HG03045 (cell line): ENCODE measurements around the gene XPO1.
"Not testable (repeated sequence)": the region's sequence is repeated elsewhere in the genome, so short reads cannot be mapped to it uniquely, and the experiment has no call there.

Source experiments
- ATAC-seq: cut with Tn5 transposase; IDR thresholded peaks from one replicate; pipeline ENCODE4 v1.9.1; 2021; ENCODE audit warnings: mild to moderate bottlenecking, moderate library complexity; ENCODE audit not compliant: unreplicated experiment

The XPO1 gene, protein sequence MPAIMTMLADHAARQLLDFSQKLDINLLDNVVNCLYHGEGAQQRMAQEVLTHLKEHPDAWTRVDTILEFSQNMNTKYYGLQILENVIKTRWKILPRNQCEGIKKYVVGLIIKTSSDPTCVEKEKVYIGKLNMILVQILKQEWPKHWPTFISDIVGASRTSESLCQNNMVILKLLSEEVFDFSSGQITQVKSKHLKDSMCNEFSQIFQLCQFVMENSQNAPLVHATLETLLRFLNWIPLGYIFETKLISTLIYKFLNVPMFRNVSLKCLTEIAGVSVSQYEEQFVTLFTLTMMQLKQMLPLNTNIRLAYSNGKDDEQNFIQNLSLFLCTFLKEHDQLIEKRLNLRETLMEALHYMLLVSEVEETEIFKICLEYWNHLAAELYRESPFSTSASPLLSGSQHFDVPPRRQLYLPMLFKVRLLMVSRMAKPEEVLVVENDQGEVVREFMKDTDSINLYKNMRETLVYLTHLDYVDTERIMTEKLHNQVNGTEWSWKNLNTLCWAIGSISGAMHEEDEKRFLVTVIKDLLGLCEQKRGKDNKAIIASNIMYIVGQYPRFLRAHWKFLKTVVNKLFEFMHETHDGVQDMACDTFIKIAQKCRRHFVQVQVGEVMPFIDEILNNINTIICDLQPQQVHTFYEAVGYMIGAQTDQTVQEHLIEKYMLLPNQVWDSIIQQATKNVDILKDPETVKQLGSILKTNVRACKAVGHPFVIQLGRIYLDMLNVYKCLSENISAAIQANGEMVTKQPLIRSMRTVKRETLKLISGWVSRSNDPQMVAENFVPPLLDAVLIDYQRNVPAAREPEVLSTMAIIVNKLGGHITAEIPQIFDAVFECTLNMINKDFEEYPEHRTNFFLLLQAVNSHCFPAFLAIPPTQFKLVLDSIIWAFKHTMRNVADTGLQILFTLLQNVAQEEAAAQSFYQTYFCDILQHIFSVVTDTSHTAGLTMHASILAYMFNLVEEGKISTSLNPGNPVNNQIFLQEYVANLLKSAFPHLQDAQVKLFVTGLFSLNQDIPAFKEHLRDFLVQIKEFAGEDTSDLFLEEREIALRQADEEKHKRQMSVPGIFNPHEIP (N-terminal part only)

DNA sequence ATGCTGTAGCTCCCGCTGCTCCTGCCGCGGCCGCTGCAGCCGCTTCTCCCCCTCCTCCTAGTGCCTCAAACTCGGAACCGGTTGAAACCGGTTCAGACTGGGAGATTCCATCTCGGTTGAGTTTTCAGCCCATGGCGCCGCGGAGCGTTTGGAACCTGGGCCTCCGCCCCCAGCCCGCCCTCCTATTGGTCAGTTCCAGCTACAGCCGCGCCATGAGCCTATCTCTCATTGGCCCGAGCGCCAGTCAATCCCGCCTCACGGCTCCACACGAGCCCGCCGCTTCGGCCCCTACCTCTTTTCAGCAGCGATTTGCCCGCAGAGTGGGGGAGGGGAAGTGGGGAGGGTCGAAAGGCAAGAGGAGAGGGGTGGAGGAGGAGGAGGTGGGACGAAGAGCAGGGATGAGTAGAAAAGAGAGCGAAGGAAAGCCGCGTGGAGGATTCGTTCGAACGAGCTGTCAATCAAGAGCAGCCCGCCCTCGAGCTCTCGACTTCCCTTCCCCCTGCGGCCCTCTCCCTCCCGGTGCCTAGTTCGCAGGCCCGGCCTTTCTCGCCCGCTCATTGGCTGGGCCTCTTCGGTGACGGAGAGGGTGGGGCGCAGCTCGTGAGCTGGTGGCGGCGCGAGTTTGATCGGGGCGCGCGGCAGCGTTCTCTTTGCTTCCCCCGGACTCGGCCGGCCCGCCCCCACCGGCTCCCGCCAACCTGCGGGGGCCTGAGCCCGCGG is at the start of gene XPO1:
XPO1 (minus strand) TSS at position 157 of the 720 bp plus-strand sequence. CDS start 4,459 bp downstream, outside the sequence.
- peak; percentile 86 for ATAC-seq

DNA sequence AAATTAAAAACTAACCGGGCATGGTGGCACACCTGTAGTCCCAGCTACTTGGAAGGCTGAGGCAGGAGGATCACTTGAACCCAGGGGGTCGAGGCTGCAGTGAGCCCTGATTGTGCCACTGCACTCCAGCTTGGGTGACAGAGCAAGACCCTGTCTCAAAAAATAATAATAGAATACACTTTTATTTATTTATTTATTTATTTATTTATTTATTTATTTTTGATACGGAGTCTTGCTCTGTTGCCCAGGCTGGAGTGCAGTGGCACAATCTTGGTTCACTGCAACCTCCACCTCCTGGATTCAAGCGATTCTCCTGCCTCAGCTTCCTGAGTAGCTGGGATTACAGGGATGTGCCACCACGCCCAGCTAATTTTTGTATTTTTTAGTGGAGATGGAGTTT is 48.8 kb upstream of the XPO1 start:
- not testable (repeated sequence) for ATAC-seq

DNA sequence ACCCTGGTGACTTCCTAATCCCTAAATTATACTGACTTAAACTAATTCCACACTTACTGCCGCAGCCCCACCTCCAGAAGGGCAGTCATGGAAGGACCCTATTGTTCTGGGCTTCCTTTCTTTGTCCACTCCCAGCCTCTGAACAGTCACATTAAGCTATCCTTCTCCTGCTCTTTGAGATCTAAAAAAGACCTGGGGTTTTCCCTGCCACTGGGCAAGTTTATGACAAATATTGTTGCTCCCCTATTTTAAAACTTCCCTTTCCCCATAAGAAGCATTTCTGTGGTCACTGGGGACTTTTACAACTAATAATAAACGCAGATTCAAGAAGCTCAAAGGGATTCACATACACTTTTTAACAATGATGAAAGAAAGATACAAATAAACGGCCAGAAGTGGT is 47.2 kb upstream of the XPO1 start:
- no peak for ATAC-seq

DNA sequence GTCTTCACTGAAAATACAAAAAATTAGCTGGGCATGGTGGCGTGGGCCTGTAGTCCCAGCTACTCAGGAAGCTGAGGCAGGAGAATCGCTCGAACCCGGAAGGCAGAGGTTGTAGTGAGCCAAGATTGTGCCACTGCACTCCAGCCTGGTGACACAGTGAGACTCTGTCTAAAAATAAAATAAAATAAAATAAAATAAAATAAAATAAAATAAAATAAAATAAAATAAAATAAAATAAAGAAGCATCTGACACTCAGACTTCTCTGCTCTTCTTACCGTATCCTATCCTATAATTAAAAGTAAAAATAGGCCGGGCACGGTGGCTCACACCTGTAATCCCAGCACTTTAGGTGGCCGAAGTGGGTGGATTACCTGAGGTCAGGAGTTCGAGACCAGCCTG is 46.2 kb upstream of the XPO1 start:
- ATAC-seq, result not testable (repeated sequence)

DNA sequence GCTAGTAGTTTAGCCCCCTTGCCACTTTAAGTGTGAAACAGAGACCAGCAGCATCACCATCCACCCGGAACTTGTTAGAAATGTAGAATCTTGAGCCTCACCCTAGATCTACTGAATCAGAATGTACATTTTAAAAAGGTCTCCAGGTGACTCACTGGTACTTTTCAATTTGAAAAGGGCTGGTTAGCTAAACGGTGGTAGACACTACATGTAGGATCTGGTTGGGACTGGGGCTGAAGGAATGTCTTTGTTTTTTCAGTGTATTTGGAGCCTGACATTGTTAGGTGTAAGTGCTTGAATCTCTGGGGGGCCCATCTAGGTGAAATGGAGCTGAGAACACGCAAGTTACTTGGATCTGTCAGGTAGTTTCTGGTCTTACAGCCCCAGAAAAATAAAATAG is 44.0 kb upstream of the XPO1 start:
- ATAC-seq, result no peak

DNA sequence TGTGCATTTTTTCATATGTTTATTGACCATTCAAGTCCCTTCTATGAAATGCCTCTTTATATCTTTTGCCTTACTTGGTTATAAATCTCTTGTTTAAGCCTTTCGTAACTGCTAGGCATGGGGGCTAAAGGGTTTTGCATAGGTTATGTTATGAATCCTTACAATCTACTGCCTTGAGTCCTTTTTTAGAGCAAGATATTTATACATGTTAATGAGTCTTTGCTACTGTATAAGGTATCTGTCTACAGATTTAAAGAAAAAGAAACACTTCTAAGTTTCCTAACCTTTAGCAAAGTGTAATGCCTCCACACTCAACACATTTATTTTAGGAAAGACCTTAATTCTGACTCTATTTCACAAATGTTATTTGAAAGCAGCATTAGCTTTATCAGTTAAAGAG is 43.6 kb upstream of the XPO1 start:
- ATAC-seq, result no peak

DNA sequence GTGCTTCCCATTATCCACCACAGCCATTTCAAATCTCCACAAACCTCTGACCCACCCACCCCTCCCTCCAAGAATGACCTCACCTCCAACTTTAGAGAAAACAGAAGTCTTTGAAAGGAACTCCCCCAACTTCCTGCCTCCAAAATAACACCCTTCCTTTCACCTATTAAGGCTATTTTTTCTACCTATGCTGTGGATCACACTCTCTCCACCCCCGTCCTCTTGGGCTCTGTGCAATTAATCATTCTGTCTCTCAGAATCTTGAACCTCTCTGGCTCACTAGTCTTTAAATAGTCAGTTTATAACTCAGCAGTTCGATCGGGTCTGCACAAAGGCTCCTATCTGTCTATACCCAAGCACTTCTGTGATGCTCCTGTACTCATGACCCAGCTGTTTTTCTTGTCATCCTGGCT is 37.3 kb upstream of the XPO1 start:
- no peak for ATAC-seq

DNA sequence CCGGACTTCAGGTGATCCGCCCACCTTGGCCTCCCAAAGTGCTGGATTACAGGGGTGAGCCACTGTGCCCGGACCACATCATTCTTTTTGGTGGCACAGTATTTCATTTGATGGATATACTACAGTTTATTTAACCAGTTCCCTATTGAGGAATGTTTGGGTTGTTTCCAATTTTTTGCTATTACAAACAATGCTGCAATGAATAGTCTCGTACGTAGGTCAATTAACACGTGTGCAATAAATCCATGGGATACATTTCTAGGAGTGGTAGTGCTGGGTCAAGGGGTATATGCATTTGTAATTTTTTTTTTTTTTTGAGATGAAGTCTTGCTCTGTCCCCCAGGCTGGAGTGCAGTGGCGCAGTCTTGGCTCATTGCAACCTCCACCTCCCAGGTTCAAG is 28.4 kb upstream of the XPO1 start:
- ATAC-seq, result no peak

DNA sequence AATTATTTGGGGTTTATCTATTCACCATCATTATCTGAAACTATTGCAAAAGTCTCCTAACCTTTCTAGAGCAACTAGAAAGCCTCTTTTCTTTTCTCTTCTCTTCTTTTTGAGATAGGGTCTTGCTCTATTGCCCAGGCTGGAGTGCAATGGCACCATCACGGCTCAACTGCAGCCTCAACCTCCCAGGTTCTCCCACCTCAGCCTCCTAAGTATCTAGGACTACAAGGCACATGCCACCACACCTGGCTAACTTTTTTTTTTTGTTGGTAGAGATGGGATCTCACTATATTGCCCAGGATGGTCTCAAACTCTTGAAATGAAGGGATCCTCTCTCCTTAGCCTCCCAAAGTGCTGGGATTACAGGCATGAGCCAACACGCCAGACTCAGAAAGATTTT is 24.5 kb upstream of the XPO1 start:
- no peak for ATAC-seq

DNA sequence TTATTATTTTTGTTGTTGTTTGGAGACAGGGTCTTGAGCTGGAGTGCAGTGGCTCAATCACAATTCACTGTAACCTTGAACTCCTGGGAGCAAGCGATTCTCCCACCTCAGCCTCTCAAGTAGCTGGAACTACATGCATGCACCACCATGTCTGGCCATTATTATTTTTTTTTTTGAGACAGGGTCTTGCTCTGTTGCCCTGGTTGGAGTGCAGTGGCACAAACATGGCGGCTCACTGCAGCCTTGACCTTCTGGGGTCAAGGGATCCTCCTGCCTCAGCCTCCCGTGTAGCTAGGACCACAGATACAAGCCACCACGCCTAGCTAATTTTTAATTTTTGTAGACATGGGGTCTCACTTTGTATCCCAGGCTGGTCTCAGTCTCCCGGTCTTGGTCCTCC is 20.0 kb upstream of the XPO1 start:
- ATAC-seq, result no peak

DNA sequence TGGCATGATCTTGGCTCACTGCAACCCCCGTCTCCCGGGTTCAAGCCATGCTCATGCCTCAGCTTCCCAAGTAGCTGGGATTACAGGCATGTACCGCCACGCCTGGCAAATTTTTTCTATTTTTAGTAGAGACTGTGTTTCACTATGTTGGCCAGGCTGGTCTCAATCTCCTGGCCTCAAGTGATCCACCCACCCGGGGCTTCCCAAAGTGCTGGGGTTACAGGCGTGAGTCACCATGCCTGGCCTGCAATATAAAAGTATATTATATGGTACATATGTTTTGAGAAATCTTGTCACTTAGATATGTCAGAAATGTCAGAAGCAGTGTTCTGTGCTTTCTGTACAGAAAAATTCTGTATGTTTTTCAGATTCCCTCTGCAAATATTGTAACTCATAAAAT is 19.2 kb upstream of the XPO1 start:
- ATAC-seq, result no peak

DNA sequence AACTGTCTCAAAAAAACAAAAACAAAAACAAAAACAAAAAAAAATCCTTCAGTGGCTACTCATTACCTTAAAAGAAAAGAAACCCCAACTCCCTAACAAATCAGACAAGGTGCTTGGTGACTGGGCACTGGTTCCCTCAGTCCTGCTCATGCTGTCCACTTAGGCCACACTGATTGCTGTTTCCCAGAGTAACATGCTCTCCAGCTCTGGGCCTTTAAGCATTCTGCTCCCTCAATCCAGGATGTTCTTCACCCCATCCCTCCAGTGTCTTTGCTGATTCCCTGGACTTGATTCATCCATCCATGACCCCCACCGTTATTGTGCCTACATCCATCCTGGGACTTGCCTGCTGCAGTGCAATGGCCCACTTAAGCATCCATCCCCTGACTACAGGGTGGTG is 16.4 kb upstream of the XPO1 start:
- no peak for ATAC-seq

DNA sequence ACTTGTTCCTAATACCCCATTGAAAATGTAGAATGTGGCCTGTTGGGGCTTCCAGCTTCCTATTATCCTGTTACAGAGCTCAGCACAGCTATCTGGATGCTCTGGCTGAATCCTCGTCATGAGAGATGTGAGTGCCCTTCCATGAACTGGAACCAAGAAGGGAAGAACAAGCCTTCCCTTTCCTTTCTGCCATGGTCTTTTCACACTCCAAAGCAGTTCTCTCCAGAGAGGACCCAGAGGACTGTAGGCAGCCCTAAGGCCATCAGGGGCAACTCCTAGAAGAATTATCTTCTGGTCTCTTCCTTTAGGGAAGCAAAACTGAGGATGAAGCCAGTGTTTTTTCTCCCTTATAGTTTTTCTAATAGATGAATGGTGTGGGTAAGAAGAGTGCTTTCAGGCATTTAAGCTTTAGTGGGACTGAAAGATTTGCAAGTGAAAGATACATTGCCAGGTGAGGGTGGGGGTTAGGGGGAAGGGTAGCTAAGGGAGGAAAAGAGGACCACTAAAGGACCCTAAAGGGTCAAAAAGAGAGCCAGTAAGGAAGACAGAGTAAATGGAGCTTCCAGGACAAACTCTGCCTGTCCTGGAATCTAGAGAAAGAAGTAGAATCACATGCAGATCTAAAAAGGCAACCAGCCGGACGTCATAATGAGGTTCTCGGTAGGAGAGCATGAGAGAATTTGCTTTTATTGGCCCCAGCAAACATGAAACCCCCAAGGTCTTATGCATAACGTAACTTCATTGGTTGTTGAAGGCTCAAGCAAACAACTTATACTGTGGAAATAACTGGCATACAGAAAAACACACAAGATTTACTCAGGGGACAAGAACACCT is 12.4 kb upstream of the XPO1 start:
- no peak for ATAC-seq

DNA sequence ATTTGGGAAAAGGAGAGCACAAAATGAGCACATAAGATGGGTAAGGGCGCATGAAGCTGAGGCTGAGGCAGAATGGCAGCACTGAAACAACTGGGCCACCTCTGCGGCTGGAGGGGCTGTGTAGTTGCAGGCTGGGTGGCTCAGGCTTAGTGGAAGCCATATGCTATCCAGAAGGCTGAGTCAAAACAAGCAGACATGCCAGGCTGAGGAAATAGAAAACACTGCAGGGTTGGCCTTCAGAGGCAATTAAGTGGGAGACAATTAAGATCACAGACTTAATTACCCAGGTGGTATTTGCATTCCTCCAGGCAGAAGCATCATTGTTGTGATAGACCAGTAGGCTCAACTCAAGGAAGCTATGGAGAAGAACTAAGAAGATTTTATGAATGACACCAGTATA is 11.4 kb upstream of the XPO1 start:
- no peak for ATAC-seq

DNA sequence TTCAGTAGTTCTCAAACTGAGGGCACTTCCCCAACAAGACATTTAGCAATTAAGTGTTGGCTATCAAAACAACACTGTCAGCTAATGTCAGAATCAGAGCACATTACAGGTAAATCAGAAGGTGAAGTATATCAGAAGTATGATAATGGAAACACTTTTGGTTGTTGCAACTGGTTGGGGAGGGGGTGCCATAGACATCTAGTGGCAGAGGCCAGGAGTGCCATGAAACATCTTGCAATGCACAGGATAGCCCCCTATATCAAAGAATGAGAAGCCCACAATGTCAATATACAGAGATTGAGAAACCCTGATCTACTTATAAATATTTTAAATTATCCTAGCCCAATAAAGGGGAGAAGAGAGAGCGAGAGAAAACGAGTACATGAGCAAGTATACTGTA is 4.9 kb upstream of the XPO1 start:
- no peak for ATAC-seq

DNA sequence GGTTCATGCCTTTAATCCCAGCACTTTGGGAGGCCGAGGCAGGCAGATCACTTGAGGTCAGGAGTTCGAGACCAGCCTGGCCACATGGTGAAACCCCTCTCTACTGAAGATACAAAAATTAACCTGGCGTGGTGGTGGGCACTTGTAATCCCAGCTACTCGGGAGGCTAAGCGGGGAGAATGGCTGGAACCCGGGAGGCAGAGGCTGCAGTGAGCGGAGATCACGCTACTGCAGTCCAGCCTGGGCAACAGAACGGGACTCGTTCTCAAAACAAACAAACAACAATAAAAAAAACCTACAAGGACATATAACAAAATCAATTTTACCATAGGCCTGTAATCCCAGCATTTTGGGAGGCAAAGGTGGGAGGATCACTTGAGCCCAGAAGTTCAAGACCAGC is 2.0 kb upstream of the XPO1 start:
- ATAC-seq, result not testable (repeated sequence)

DNA sequence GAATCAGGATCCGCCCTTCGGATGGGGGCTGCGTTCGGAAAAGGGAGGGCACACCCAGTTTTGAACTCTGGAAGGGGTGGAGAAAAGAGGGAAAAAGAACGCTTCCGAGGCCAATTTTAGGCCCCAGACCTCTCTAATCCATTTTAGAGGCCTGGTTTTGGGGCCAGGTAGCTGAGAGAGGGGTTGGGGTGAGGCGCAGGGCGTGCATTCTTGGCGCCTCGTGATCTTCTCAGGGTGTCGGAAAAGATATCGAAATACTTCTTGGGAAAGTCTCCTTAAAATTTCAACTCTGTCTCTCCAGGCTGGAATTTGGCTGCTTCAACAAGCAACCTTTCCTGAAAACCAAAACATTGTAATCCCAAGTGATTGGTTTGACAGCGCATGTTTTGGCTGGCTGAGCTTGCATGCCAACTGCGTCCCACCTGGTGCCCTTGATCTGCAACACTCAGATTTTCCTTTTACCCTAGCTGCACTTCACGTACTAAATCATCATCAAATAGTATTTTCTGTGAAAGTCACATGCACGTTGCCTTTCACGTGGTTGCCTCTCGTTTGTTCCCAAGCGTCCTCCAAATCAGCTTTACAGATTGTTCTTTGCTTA is 864 bp upstream of the XPO1 start:
- no peak for ATAC-seq

DNA sequence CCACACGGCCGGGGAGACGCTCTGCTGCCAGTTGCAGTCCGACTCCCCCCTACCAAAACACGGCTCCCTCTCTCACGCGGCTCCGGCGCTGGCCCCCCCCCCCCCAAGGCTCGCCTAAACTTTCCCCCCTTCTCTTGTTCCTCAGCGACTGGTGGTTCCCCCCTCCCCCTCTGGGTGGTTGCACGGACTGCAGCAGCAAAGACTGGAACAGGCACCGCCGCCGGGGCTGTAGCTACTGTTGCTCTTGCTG is 281 bp downstream of the XPO1 start:
- no peak for ATAC-seq

DNA sequence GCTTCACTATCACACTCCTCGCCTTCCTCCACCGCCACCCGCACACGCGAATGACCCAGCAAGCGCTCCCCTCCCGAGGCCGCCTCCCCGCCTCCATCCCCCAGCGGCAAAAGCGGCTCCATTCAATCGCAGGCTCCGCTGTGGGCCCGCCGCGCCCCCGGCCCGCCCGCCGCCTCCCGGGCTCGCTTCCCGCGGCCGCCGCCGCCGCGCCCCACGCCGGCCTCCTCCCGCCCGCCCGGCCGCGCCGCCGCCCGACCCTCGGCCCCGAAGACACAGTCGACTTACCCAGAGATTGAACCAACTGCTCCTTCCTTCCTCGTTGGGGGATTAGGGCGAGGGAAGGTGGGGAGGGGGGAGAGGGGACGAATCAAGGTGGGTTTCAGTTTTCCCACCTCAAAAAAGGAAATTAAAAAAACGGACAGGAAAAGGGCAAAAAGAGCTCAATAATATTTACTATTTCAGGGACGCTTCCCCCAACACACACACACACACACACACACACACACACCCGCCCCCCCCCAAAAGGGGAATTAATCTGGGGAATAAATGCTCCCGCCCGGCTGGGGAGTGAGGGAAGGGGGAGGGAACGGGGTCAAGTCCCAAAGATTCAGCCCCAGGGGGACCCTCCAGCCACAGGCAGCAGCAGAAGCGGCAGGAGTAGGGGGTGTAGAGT is 743 bp downstream of the XPO1 start:
- no peak for ATAC-seq
